K562 (cell line): ENCODE results near the gene FBXO21. TPM values are rescaled to one million over a fixed set of nuclear protein-coding genes. Genes with fewer than 3 reads are reported as not detected.

Source experiments
- ATAC-seq: fragments of 200-7000 bp; cut with Tn5 transposase; 3 replicates; pipeline ENCODE4 v1.9.1; 2020; ENCODE audit warnings: moderate library complexity
- BruUV-seq: library from RNA; stranded (reverse); fragments of 400-500 nt; replicated peaks from 2 replicates; lab custom pipeline; 2021; lab: Mats Ljungman, UMichigan
- CTCF ChIA-PET: fragments of 300-600 bp; formaldehyde crosslinking; extraction: SDS; loops from one replicate; lab custom pipeline; 2021; ENCODE audit warnings: low intra/inter-chr PET ratio; lab: Yijun Ruan, JAX
- POLR2A ChIA-PET: fragments of 300-600, 350-650 bp; sonication (Branson Sonifier 250); formaldehyde crosslinking; extraction: SDS; loops from one replicate; lab custom pipeline; 2021; ENCODE audit warnings: antibody characterized with exemption, inconsistent platforms; lab: Yijun Ruan, JAX
- DNase-seq, 4 experiments: peaks; one replicate each; pipeline versions ENCODE4 v3.0.0 to v3.0.0-alpha.2; 2011 to 2018; ENCODE audit warnings: low spot score in 3 of 4, mixed read lengths in 3 of 4; ENCODE audit errors: extremely low read depth in 1 of 4
- FAIRE-seq: peaks from 2 replicates; lab custom pipeline; 2011; peaks lifted over from hg19 to GRCh38; lab: Jason Lieb, UNC
- H2AFZ ChIP-seq: 2 replicates; pipeline ENCODE4 v1.6.0; 2011; ENCODE audit warnings: low read depth, low read length, control low read depth, inconsistent platforms
- H3K27ac ChIP-seq: fragments of 200-600 bp; 3 replicates; pipeline ENCODE4 v1.8.0; 2011; ENCODE audit warnings: low read depth, mild to moderate bottlenecking, control low read depth, inconsistent platforms, low read length, moderate library complexity, mixed read lengths; ENCODE audit errors: extremely low read depth
- H3K27me3 ChIP-seq, 2 experiments: fragments of 300-600 bp in 1 of 2; 2 replicates in 1 of 2; 3 replicates in 1 of 2; pipeline versions ENCODE4 v1.6.0 to v1.8.0; 2011; ENCODE audit warnings: inconsistent platforms in 2 of 2, low read length in 2 of 2, mild to moderate bottlenecking in 1 of 2, mixed read lengths in 1 of 2, moderate library complexity in 1 of 2; ENCODE audit not compliant: control insufficient read depth in 2 of 2, insufficient read depth in 2 of 2
- H3K36me3 ChIP-seq: fragments of 300-600 bp; 3 replicates; pipeline ENCODE4 v1.8.0; 2011; ENCODE audit warnings: mild to moderate bottlenecking, low read length, inconsistent platforms; ENCODE audit not compliant: control insufficient read depth, insufficient read depth
- H3K4me1 ChIP-seq, 2 experiments: fragments of 200-600 bp in 1 of 2; replicated peaks in 1 of 2; 2 replicates in 1 of 2; 3 replicates in 1 of 2; pipeline versions ENCODE4 v1.5.1 to v1.8.0; 2011; ENCODE audit warnings: inconsistent platforms in 2 of 2, low read length in 2 of 2, mild to moderate bottlenecking in 1 of 2, mixed read lengths in 1 of 2, moderate library complexity in 1 of 2; ENCODE audit not compliant: control insufficient read depth in 2 of 2, insufficient read depth in 2 of 2
- H3K4me2 ChIP-seq: 2 replicates; pipeline ENCODE4 v1.6.1; 2011; ENCODE audit warnings: low read length, control low read depth, inconsistent platforms, mixed read lengths; ENCODE audit not compliant: insufficient read depth
- H3K4me3 ChIP-seq: fragments of 200-600 bp; sonication (generic), shearing (Covaris generic); 2 replicates; pipeline ENCODE4 v1.5.1; 2016; ENCODE audit warnings: control low read depth, inconsistent platforms
- H3K79me2 ChIP-seq: fragments of 200-600 bp; 3 replicates; pipeline ENCODE4 v1.8.0; 2011; ENCODE audit warnings: low read length, inconsistent platforms; ENCODE audit not compliant: control insufficient read depth, insufficient read depth
- H3K9ac ChIP-seq, 2 experiments: 2 replicates each; pipeline versions ENCODE4 v1.6.0 to v1.6.1; 2011; ENCODE audit warnings: low read depth in 2 of 2, low read length in 2 of 2, control low read depth in 1 of 2, inconsistent platforms in 1 of 2, mild to moderate bottlenecking in 1 of 2, mixed read lengths in 1 of 2; ENCODE audit not compliant: insufficient read depth in 1 of 2
- H3K9me1 ChIP-seq: one replicate; pipeline ENCODE4 v1.6.0; 2011; ENCODE audit warnings: inconsistent platforms, mild to moderate bottlenecking, low read length, moderate library complexity; ENCODE audit not compliant: control insufficient read depth, insufficient read depth
- H3K9me3 ChIP-seq: replicated peaks from 2 replicates; pipeline ENCODE4 v1.5.1; 2011; ENCODE audit warnings: low read depth, low read length, inconsistent platforms; ENCODE audit not compliant: control insufficient read depth, insufficient read depth
- H4K20me1 ChIP-seq: replicated peaks from 2 replicates; pipeline ENCODE4 v1.6.1; 2011; ENCODE audit warnings: low read length, inconsistent platforms, mixed read lengths; ENCODE audit not compliant: control insufficient read depth, insufficient read depth
- ETV6 ChIP-seq, 3 experiments: fragments of 150-350 bp in 1 of 3; sonication (generic) in 1 of 3; formaldehyde crosslinking in 1 of 3; IDR thresholded peaks; 2 replicates each; pipeline versions ENCODE4 v1.6.1 to v1.8.0; 2014 to 2022; ENCODE audit warnings: borderline replicate concordance in 2 of 3, low read depth in 2 of 3, antibody characterized with exemption in 1 of 3, low read length in 1 of 3, mild to moderate bottlenecking in 1 of 3, missing genetic modification reagents in 1 of 3
- KAT2B ChIP-seq: IDR thresholded peaks from one replicate; pipeline ENCODE4 v1.6.1; 2012; ENCODE audit warnings: low read depth, mild to moderate bottlenecking, control low read depth, inconsistent platforms, low read length, moderate library complexity
- MNT ChIP-seq, 2 experiments: fragments of 450-650 bp; conservative IDR thresholded peaks; 2 replicates each; pipeline ENCODE4 v1.6.1; 2017; ENCODE audit warnings: mild to moderate bottlenecking in 2 of 2, moderate library complexity in 2 of 2
- PTBP1 ChIP-seq: fragments of 200-400 bp; formaldehyde crosslinking; IDR thresholded peaks from 2 replicates; pipeline ENCODE4 v1.6.1; 2017; ENCODE audit warnings: low read depth, low read length
- SNAPC5 ChIP-seq: fragments of 250-450 bp; sonication (Bioruptor Pico); IDR thresholded peaks from 2 replicates; pipeline ENCODE4 v1.8.0; 2021; ENCODE audit warnings: moderate library complexity, mild to moderate bottlenecking, inconsistent platforms
- ZBTB40 ChIP-seq, 2 experiments: fragments of 450-650 bp in 1 of 2; sonication (generic) in 1 of 2; formaldehyde crosslinking in 1 of 2; IDR thresholded peaks; 2 replicates each; pipeline versions ENCODE4 v1.7.1 to v1.9.0; 2016 to 2022; ENCODE audit warnings: inconsistent platforms in 1 of 2, mild to moderate bottlenecking in 1 of 2, missing genetic modification reagents in 1 of 2
- ZNF143 ChIP-seq: sonication (generic); formaldehyde crosslinking; IDR thresholded peaks from 2 replicates; pipeline ENCODE4 v1.9.0; 2022; ENCODE audit warnings: mild to moderate bottlenecking, missing genetic modification reagents
- WGBS: fragments of 100-300 bp; shearing (Covaris generic); methylation state at CpG from one replicate; pipeline ENCODE4 v1.1.6; 2016; ENCODE audit warnings: low coverage, mixed read lengths; ENCODE audit not compliant: insufficient coverage; ENCODE audit errors: missing lambda C conversion rate; 5-methylcytosine and 5-hydroxymethylcytosine counted together
- in situ Hi-C: fragments of 300-500 bp; cut with MboI; formaldehyde crosslinking; loops from 4 replicates; pipeline ENCODE4 v1.15.0; 2018; ENCODE audit warnings: inconsistent platforms, mixed read lengths
- intact Hi-C: fragments of 100-400 bp; cut with micrococcal nuclease; formaldehyde crosslinking; loops from 2 replicates; pipeline ENCODE4 v1.14.2; 2022
- polyA plus RNA-seq, 8 experiments: library from polyadenylated mRNA; depleted of rRNA in 4 of 8; stranded (reverse) in 5 of 8; unstranded in 3 of 8; fragments of >200 nt; fragmentation: Nextera tagmentation in 2 of 8; fragmentation: Illumina TruSeq in 1 of 8; extraction: Ambion mirVana in 2 of 8; extraction: Trizol in 1 of 8; gene quantifications; 2 replicates each; pipeline versions ENCODE4 v1.2.1 to v1.2.3, GENCODE V29; 2011 to 2014; ENCODE audit warnings: inconsistent platforms in 1 of 8, missing spikeins in 1 of 8
- total RNA-seq, 7 experiments: library from RNA; depleted of rRNA in 6 of 7; stranded (reverse); fragments of >200 nt in 6 of 7; fragmentation: Illumina TruSeq in 2 of 7; extraction: Trizol in 2 of 7; gene quantifications; 2 replicates each; pipeline versions ENCODE4 v1.2.1 to v1.2.3, GENCODE V29; 2011 to 2021; ENCODE audit warnings: low replicate concordance in 1 of 7

The FBXO21 gene
- total and polyA plus RNA-seq, 9 of the 15 experiments (the other 6 are each of a cell fraction or from before 2014, with no cell fraction given) = 3.0 to 50.9 (median 9.1) TPM

- H4K20me1 ChIP-seq = peaks cover 5% of the 10 kb centered on the region
- BruUV-seq = no TSS peak
- H2AFZ ChIP-seq = no peak overlapping the region
- POLR2A ChIA-PET = interaction anchor here (0.6 kb wide), 1 partner anchor 66 kb away, joined by 6 read pairs; no protein-coding TSS in a partner anchor
- H3K4me1 ChIP-seq = peaks cover 11 to 33% of the 10 kb centered on the region in 2 experiments; a peak in 4 of 5 replicates
- H3K36me3 ChIP-seq = no peaks in the 10 kb centered on the region
- CTCF ChIA-PET = no interaction called here
- H3K4me3 ChIP-seq = no peak overlapping the region
- intact Hi-C loops (no loop called here), in situ Hi-C loops (no loop called here)
- FAIRE-seq (no peak), DNase-seq (no peak), ATAC-seq (no peak)
- H3K9ac ChIP-seq = no peak overlapping the region
- WGBS = 71% methylated on average over 18 of the region's 18 CpGs
- H3K27me3 ChIP-seq = no peaks in the 10 kb centered on the region
- no peak overlapping the region for H3K27ac ChIP-seq
- no peaks in the 10 kb centered on the region for H3K9me3 ChIP-seq
- no peak overlapping the region for H3K4me2 ChIP-seq
- H3K9me1 ChIP-seq = no peaks in the 10 kb centered on the region
- H3K79me2 ChIP-seq = peaks cover 45% of the 10 kb centered on the region
- TF ChIP-seq MNT (conservative IDR thresholded peaks at IDR 0.05) (no peak), PTBP1 (no peak), ZBTB40 (IDR thresholded peaks at IDR 0.05) (no peak), ZBTB40 (CRISPR knock-in tag; IDR thresholded peaks at IDR 0.05) (no peak), ZNF143 (CRISPR knock-in tag) (no peak), KAT2B (no peak), SNAPC5 (CRISPR knock-in tag) (no peak), ETV6 (IDR thresholded peaks at IDR 0.05; ENCODE audit: borderline replicate concordance in 1 of 2, low read depth in 2 of 2, low read length in 1 of 2) (no peak), ETV6 (CRISPR knock-in tag; IDR thresholded peaks at IDR 0.05; ENCODE audit: borderline replicate concordance) (no peak)
Measured at GRCh38 chr12:117093918-117094630, 96.2 kb downstream of the FBXO21 start.
